Fibroblast of lung (primary cell): ENCODE results near the gene RAB11FIP5.

Experiments used
- CTCF ChIP-seq, 2 donors: IDR thresholded peaks in 1 of 2; conservative IDR thresholded peaks in 1 of 2; 1 replicate in 1 of 2; 2 replicates in 1 of 2; pipeline ENCODE4 v1.5.1; 2011 to 2012; ENCODE audit warnings: low read length in 2 of 2, control low read depth in 1 of 2, inconsistent platforms in 1 of 2, low read depth in 1 of 2, mild to moderate bottlenecking in 1 of 2
- EZH2 ChIP-seq: IDR thresholded peaks from 2 replicates; pipeline ENCODE4 v1.5.1; 2012; ENCODE audit warnings: low read length, control low read depth, mild to moderate bottlenecking; ENCODE audit errors: missing control alignments

- TF ChIP-seq CTCF (conservative IDR thresholded peaks at IDR 0.05 in 1 of 2, IDR thresholded peaks at IDR 0.05 in 1 of 2; ENCODE audit: low read depth in 1 of 2, low read length in 2 of 2) = no peak
- no peak for TF ChIP-seq EZH2
Observed at GRCh38 chr2:73117441-73117840, 4.7 kb upstream of the RAB11FIP5 start.
